Measurements from ENCODE around the gene SPTBN2.

Gene SPTBN2

GRCh38 chr11:66700742-66701141 lies 28.3 kb downstream of the SPTBN2 start:
- DNase-seq: no peak

GRCh38 chr11:66700337-66700736 lies 28.7 kb downstream of the SPTBN2 start:
- DNase-seq: no peak

GRCh38 chr11:66698491-66698890 lies 30.5 kb downstream of the SPTBN2 start:
- no peak for DNase-seq

- DNase-seq: no peak
These were observed 31.0 kb downstream of the SPTBN2 start for GRCh38 chr11:66697988-66698387.

- no peak for DNase-seq
These were observed 32.9 kb downstream of the SPTBN2 start for GRCh38 chr11:66696146-66696545.

GRCh38 chr11:66694732-66695207 lies 34.2 kb downstream of the SPTBN2 start:
- DNase-seq: peak; percentile 84

- DNase-seq: no peak
These were observed 35.0 kb downstream of the SPTBN2 start for GRCh38 chr11:66694056-66694410.

- DNase-seq: no peak
These were observed 35.5 kb downstream of the SPTBN2 start for GRCh38 chr11:66693356-66694055.

GRCh38 chr11:66692871-66693331 lies 36.1 kb downstream of the SPTBN2 start:
- DNase-seq: no peak

GRCh38 chr11:66692446-66692845 lies 36.6 kb downstream of the SPTBN2 start:
- DNase-seq: no peak

- DNase-seq: no peak
These were observed 37.6 kb downstream of the SPTBN2 start for GRCh38 chr11:66691311-66691980.

- no peak for DNase-seq
These were observed 39.1 kb downstream of the SPTBN2 start for GRCh38 chr11:66689661-66690590.

GRCh38 chr11:66688561-66689534 lies 40.2 kb downstream of the SPTBN2 start:
- DNase-seq: no peak

GRCh38 chr11:66687831-66688281 lies 41.2 kb downstream of the SPTBN2 start:
- DNase-seq: no peak

- no peak for DNase-seq
These were observed 41.9 kb downstream of the SPTBN2 start for GRCh38 chr11:66686801-66687750.

- DNase-seq: no peak
These were observed 42.8 kb downstream of the SPTBN2 start for GRCh38 chr11:66686100-66686785.

- DNase-seq: no peak
These were observed 43.5 kb downstream of the SPTBN2 start for GRCh38 chr11:66685276-66686099.

- no peak for DNase-seq
These were observed 44.4 kb downstream of the SPTBN2 start for GRCh38 chr11:66684635-66685034.

GRCh38 chr11:66683877-66684276 lies 45.1 kb downstream of the SPTBN2 start:
- no peak for DNase-seq

Measured in activated CD4-positive, alpha-beta T cell treated with anti-CD3 and anti-CD28 coated beads, Interleukin-2, amount 50 U/mL, for 1 hour (primary cell).